K562 (cell line): ENCODE data around the gene MRPL16. TPM values are rescaled to one million over a fixed set of nuclear protein-coding genes. Genes with fewer than 3 reads are reported as not detected.

Source experiments
- CEBPG ChIP-seq, 3 experiments: fragments of 200-800 bp in 1 of 3; sonication (Bioruptor generic) in 1 of 3; sonication (generic) in 1 of 3; formaldehyde crosslinking in 1 of 3; IDR thresholded peaks in 2 of 3; conservative IDR thresholded peaks in 1 of 3; 2 replicates each; pipeline versions ENCODE4 v1.6.1 to v1.8.0; 2016 to 2022; ENCODE audit warnings: missing compliant biosample characterization in 2 of 3, missing genetic modification characterization in 2 of 3, mild to moderate bottlenecking in 1 of 3, missing genetic modification reagents in 1 of 3
- HDAC8 ChIP-seq: fragments of 450-650 bp; IDR thresholded peaks from 2 replicates; pipeline ENCODE4 v1.6.1; 2016; ENCODE audit warnings: mild to moderate bottlenecking, missing genetic modification characterization, moderate library complexity, missing compliant biosample characterization
- HOXB6 ChIP-seq: fragments of 250-450 bp; sonication (Bioruptor Pico); IDR thresholded peaks from 2 replicates; pipeline ENCODE4 v1.5.1; 2022; ENCODE audit warnings: mild to moderate bottlenecking, borderline replicate concordance
- RBM34 ChIP-seq: fragments of 200-400 bp; formaldehyde crosslinking; IDR thresholded peaks from 2 replicates; pipeline ENCODE4 v1.6.1; 2018; ENCODE audit warnings: low read length, borderline replicate concordance; ENCODE audit not compliant: insufficient read depth
- SRSF3 ChIP-seq: fragments of 200-400 bp; formaldehyde crosslinking; IDR thresholded peaks from 2 replicates; pipeline ENCODE4 v1.6.1; 2016; ENCODE audit warnings: mild to moderate bottlenecking, low read length, moderate library complexity; ENCODE audit not compliant: insufficient read depth
- TEAD4 ChIP-seq, 2 experiments: sonication (generic) in 1 of 2; formaldehyde crosslinking in 1 of 2; IDR thresholded peaks; 2 replicates each; pipeline versions ENCODE4 v1.6.1 to v1.8.0; 2012 to 2022; ENCODE audit warnings: borderline replicate concordance in 1 of 2, inconsistent platforms in 1 of 2, low read length in 1 of 2, mild to moderate bottlenecking in 1 of 2, missing genetic modification reagents in 1 of 2
- THRAP3 ChIP-seq: fragments of 450-650 bp; IDR thresholded peaks from 2 replicates; pipeline ENCODE4 v1.6.1; 2016; ENCODE audit warnings: mild to moderate bottlenecking, inconsistent platforms, borderline replicate concordance
- ZKSCAN3 ChIP-seq: fragments of 250-450 bp; sonication (Bioruptor Pico); IDR thresholded peaks from 2 replicates; pipeline ENCODE4 v1.4.0; 2020
- ZNF146 ChIP-seq: IDR thresholded peaks from one replicate; pipeline ENCODE4 v1.6.1; 2018; ENCODE audit warnings: missing compliant biosample characterization; ENCODE audit not compliant: unreplicated experiment
- ZNF407 ChIP-seq: fragments of 450-650 bp; IDR thresholded peaks from 2 replicates; pipeline ENCODE4 v1.6.1; 2016; ENCODE audit warnings: low read depth
- polyA plus RNA-seq, 8 experiments: library from polyadenylated mRNA; depleted of rRNA in 4 of 8; stranded (reverse) in 5 of 8; unstranded in 3 of 8; fragments of >200 nt; fragmentation: Nextera tagmentation in 2 of 8; fragmentation: Illumina TruSeq in 1 of 8; extraction: Ambion mirVana in 2 of 8; extraction: Trizol in 1 of 8; gene quantifications; 2 replicates each; pipeline versions ENCODE4 v1.2.1 to v1.2.3, GENCODE V29; 2011 to 2014; ENCODE audit warnings: inconsistent platforms in 1 of 8, missing spikeins in 1 of 8
- total RNA-seq, 7 experiments: library from RNA; depleted of rRNA in 6 of 7; stranded (reverse); fragments of >200 nt in 6 of 7; fragmentation: Illumina TruSeq in 2 of 7; extraction: Trizol in 2 of 7; gene quantifications; 2 replicates each; pipeline versions ENCODE4 v1.2.1 to v1.2.3, GENCODE V29; 2011 to 2021; ENCODE audit warnings: low replicate concordance in 1 of 7

The MRPL16 gene
- total and polyA plus RNA-seq, 9 of the 15 experiments (the other 6 are each of a cell fraction or from before 2014, with no cell fraction given), result 63.3 to 209 (median 157) TPM

GRCh38 chr11:59804061-59804460 is 6.5 kb downstream of the MRPL16 start (continued):
- no peak for TF ChIP-seq ZNF407
- TF ChIP-seq HDAC8 (tag), result no peak
- TF ChIP-seq RBM34, result no peak
- TF ChIP-seq SRSF3, result no peak
- TF ChIP-seq TEAD4 (IDR thresholded peaks at IDR 0.05; ENCODE audit: low read length), result no peak
- TF ChIP-seq TEAD4 (CRISPR knock-in tag; IDR thresholded peaks at IDR 0.05; ENCODE audit: borderline replicate concordance), result no peak
- TF ChIP-seq THRAP3, result no peak
- TF ChIP-seq CEBPG (CRISPR knock-in tag; IDR thresholded peaks at IDR 0.05), result no peak
- TF ChIP-seq CEBPG (tag; conservative IDR thresholded peaks at IDR 0.05 in 1 of 2, IDR thresholded peaks at IDR 0.05 in 1 of 2), result no peak
- TF ChIP-seq ZKSCAN3 (CRISPR knock-in tag), result no peak
- TF ChIP-seq HOXB6 (CRISPR knock-in tag), result no peak
- no peak for TF ChIP-seq ZNF146 (CRISPR knock-in tag)
